A172 (cell line): Measurements from ENCODE around the gene PLEKHO2. TPM values are rescaled to one million over a fixed set of nuclear protein-coding genes. Genes with fewer than 3 reads are reported as not detected.
A peak's percentile ranks its signal among the peaks of the same experiment; 100 is the strongest.

Experiments used
- DNase-seq: peaks from one replicate; pipeline ENCODE4 v3.0.0-alpha.2; 2015; ENCODE audit warnings: low spot score
- total RNA-seq: library from RNA; depleted of rRNA; stranded (reverse); fragments of >200 nt; shearing (Covaris generic); gene quantifications from 2 replicates; pipeline ENCODE4 v1.2.3, GENCODE V29; 2014

Gene PLEKHO2
- total RNA-seq, 1 experiment from 2014 or later = 15.2 TPM

DNA sequence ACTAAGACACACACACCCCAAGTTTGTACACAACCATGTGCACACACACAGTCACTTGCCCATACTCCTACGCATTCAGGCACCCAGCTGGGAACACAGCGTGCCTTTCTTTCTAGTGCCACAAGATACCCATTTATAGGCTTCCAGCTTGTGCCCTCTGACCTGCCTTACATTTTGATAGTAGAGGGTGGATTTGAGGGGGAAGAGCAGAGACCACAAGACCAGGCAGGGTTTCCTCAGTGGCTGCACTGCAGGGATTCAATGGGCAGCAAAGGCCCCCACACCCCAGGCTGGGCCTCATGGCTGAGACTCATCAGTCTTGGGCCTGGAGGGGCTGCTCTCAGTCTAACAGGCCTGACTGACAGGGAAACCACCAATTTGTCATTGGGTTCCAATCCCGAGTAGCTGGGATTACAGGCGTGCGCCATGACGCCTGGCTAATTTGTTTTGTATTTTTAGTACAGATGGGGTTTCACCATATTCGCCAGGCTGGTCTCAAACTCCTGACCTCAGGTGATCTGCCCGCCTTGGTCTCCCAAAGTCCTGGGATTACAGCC, 51.2 kb downstream of the PLEKHO2 start:
- no peak for DNase-seq

DNA sequence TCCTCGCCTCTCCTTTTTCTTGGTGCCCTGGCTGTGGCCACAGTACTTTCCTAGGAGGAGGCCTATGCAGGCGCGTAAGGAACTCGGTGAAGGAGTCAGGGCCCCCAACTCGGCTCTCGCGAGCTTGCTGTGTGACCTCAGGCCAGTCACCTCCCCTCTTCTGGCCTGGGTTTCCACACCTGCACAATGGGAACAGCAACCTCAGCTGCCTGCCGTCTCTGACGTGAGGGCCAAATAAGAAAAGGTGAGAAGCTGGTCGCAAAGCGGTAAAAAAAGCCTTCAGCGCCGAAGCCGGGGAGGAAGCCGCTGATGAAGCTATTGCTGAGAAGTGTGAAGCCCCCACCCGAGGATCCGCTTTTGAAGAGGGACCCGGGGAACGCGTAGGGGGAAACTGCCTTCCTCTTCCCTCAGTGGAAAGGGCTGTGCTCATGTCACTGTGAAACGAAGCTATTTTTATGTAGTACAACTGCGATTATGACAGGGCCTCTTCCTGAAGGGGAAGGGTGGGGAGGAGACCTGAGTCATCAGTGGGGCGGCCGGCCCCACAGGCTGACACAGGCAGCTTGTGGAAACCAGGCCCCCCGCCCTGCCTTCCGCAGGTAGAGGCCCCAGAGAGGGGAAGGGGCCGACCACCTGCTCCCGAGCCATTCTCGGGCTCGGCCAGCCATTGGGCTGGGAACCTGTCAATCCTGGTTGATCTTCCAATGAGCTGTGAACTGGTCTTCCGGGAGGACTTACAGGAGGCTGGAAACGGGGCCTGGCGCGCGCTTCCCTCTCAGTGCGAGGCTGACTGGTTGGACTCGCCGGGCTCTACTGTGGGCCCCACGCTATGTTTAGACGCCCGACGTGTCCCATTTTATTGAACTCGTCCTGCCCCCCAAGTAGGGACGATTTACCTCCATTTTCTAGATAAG, 52.0 kb downstream of the PLEKHO2 start:
- peak; percentile 95 for DNase-seq

DNA sequence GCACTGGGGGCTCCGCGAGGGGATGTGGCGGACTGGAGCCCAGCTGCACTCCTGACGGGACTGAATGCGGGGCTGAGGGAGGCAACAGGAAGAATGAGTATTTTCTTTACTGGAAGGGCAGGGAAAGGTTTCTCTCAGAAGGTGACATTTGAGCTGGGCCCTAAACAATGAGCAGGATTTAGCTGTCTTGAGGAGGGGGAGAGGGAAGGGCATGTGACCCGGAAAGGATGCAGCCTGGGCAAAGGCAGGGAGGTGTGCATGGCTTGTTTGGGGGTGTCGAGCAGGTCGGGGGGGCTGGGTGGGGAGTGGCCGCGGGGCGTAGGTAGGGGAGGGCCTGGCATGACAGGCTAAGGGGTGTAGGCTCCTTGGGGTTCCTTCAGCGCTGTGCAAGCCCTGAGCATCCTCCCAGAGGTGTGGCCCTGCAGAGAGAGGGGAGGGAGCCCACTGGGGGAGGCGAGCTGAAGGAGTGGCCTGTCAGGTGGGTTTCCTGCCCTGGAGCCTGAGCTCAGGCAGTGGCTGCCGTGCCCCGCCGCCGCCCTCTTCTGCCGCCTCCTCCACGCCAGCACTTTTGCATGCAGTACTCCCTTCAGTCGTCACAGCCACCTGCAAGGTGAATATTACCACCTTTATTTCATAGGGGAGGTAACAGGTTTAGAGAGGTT, 52.8 kb downstream of the PLEKHO2 start:
- no peak for DNase-seq

DNA sequence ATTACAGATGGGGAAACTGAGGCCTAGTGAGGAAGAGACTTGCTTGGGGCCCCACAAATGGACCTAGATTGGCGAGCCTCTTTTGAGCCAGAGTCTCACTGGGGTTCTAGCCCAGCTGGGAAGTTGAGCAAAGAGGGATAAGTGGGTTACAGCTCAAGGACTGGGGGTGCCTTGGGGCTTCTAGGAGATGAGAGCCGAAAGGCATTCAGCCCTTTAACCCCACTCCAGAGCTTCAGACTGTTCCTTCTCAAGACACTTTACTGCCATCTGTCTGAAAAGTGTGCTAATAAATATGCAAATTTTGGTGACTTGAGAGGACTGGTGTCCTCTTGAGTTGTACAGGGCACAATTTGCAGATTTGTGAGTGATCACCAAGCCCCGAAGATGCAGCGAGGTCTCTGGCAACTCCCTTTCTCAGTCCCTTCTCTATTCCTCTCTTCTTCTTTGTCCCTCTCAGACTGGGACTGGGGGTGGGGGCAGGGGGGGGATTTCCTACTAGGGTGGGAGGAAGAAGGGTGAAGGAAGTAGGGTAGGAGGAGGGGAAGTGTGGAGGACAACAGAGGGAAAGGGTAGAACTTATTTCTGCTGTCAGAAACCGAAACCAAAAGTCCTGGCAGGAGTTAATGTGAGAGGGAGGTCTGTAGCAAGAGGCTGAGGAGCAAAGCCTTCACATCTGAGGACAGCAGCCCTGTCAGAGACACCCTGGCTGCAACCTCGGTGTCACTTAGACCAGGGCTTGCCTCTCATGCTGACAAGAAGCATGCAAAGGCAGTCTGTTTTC, 53.8 kb downstream of the PLEKHO2 start:
- DNase-seq = peak; percentile 55

DNA sequence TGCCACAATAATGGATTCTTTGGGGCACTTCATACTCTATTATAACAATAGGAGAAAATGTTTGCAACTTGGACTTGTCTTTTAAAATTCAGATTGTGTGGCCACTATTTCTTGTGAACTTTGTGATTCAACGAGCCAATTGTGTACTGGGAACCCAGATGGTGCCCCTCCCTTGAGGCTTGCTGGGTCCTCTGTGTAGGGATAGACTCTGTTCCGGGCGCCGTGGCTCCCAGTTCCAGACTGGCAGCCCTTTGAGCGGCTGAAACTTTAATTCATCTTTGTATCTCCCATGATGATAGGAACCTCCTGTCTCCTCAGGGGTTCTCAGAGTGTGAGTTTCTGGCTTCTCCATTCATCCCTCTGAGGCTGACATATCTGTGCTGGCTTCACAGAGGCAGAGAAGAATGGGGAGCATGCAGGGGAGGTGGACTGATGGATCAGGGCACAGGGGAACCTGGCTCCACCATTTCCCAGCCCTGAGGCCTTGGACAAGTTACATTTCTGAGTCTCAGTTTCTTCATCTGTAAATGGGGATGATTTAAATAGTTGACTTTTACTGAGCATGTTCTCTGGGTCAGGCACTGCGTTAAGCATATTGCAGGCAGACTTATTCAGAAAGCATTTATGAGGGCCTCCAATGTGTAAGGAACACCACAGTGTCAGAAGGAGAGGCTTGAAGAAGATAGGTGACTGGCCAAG, 54.8 kb downstream of the PLEKHO2 start:
- DNase-seq = no peak

DNA sequence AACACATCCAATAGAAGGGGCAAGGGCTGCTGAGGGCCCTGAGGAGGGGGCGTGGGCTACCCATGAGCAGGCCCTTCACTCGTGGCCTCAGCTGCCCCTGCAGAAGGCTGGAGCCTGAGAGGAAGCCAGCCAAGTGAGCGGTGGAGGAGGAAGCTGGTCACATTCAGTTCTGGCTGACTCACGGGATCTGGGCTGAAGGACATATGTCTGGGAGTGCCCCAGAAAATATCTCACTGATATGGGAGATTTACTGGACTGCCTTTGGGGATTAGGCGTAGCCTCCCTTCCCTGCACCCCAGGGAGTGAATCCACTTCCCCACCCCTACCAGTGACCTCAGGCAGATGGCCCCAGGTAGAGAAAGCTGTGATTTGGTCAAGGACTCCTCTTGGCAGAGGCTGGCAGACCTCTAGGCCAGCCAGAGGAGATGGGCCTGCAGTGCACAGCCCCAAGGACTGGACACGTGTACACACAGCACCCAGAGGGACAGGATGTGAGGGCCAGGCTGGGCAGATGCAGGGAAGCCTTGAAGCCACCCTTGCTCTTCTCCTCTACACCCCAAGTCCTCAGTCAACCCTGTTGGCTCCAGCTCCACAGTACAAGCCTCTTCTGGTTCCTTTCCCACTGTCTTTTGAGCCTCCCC, 55.8 kb downstream of the PLEKHO2 start:
- peak; percentile 86 for DNase-seq

DNA sequence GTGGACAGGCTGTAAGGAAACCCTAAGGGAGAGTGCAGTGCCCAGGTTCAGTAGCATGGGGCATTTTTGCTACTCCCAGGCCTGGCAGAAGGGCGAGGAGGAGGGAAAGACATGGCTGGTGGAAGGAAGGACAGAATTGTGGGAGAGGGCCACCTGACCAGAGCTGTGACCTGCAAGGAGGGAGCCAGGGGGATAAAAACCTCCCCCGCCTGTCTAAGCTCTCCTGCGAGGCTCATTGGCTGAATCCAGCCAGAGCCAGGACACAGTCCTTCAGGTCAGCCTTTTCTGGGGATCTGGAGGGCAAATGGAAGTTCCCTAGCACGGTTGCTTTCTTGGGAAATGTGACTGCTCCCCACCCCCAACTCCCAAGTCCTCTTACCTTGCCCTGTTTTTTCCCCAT, 56.7 kb downstream of the PLEKHO2 start:
- no peak for DNase-seq

DNA sequence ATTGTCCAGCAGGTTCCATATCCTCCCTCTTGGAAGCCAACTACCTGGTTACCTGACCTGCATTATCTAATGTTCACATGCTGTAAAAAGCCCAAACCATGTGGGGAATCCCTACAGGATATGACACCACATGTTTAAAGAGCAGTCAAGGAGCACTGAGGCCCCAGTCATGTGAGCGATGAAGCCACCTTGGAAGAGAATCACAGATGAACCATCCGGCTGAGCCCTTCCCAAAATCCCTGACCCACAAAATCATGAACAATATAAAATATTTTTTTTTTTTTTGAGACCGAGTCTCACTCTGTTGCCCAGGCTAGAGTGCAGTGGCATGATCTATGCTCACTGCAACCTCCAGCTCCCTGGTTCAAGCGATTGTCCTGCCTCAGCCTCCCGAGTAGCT, 59.4 kb downstream of the PLEKHO2 start:
- DNase-seq = no peak

DNA sequence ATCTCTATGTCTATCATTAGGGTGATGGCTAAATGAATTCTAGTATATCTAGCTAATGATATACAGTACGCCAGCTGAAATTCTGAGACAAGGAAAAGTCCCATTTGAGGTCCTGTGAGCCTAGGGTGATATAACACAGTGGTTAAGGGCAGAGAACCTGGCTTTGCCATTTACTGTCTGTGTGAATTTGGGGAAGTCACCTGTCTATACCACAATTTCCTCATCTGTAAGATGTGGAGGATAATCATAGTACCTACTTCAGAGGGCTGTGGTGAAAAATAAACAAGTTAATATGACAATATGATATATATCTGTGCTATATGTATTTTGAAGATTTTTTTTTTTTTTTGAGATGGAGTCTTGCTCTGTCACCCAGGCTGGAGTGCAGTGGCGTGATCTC, 60.2 kb downstream of the PLEKHO2 start:
- no peak for DNase-seq

DNA sequence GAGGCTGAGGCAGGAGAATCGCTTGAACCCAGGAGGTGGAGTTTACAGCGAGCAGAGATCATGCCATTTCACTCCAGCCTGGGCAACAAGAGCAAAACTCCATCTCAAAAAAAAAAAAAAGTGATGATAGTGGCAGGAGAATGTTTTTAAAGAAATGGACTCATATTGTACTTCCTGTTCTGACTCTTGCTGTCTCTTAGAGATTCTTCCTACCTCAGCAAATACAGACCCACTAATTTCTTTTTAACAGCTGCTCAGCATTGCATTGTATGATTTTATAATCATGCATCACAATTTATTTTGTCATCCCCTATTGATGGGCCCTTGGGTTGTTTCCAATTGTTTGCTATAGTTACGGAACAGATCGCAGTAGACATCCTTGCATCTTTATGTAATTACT, 61.1 kb downstream of the PLEKHO2 start:
- DNase-seq = no peak

DNA sequence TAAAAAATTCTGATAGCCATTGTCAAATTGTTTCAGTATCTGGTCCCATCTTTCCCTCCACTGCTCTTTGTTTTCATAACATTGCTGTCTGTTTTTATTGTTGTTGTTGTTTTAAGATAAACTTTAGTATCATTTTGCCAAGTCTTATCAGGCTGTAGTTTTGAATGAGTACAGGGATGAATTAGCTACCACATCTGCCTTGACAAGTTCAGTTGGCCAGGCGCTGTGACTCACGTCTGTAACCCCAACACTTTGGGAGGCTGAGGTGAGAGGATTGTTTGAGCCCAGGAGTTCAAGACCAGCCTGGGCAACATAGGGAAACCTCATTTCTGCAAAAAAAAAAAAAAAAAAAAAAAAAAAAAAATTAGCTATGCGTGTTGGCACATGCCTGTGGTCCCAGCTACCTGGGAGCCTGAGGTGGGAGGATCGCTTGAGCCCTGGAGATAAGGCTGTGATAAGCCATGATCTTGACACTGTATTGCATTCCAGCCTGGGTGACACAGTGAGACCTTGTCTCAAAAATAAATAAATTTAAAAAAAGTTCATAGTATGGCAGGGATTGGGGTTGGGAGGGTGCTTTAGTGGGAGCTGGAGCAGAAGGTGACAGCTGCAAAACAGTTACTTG, 61.7 kb downstream of the PLEKHO2 start:
- no peak for DNase-seq

DNA sequence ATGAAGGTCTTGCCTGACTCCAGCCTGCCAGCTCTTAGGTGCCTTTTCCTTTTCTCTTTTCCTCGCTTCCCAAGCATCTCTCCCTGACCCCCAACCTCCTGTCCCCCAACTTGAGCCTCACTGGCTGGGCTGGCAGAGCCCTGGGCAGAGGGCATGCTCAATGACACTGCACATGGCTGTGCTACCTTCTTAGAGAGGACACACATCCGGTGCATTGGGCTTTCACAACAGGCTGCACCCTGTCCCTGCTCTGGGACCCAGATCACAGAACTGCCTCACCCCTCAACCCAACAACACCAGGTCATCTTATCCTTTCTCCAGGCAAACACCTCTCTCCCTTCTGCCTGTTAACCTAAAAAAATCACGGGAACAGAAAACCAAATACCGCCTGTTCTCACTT, 62.5 kb downstream of the PLEKHO2 start:
- DNase-seq = no peak

DNA sequence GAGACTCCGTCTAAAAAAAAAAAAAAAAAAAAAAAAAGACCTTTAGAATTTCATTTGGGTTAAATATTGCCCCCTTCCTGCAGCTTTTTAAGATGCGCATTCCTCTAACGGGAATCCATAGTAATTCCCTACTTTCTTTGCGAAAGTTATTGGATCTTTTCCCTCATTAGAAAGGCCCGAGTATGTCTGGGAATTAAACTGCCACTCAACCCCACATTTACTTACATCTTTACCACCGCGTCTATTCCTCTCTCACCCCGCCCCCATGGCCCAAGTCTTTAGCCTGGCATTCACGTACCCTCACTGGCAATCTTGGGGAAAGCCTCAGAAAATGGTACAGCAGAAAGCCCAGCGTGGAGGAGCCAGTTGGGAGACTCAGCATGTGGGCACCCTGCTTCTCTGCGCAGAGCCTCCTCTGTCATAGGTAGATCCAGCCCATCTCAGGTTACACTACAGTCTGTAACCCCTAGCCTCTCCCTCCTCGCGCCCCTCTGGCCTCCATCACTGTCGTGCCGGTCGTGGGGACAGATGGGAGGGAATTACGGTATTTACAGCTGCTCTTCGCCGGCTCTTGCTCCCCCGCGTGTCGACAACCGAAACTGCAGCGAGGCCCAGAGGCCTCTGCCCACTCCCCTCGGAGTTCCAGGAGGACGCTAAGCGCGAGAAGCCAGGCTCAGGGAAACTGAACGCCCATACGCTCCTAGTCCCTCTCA, 63.6 kb downstream of the PLEKHO2 start:
- no peak for DNase-seq

DNA sequence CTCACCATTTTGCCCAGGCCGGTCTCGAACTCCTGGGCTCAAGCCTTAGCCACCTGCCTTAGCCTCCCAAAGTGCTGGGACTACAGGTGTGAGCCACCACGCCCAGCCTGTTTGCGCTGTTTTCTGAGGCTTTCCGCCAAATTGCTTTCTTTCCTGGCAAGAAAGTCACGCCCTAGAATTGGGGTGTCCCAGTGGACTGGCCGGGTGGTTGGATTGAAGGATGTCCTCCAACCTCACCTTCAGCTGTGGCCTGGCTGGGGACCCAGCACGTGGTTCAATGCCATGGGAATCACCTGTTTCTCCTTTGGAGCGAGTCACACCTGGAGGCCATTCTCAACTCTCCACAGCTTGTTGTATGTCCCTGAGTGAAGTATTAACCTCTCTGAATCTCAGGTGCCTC, 64.2 kb downstream of the PLEKHO2 start:
- DNase-seq = no peak

DNA sequence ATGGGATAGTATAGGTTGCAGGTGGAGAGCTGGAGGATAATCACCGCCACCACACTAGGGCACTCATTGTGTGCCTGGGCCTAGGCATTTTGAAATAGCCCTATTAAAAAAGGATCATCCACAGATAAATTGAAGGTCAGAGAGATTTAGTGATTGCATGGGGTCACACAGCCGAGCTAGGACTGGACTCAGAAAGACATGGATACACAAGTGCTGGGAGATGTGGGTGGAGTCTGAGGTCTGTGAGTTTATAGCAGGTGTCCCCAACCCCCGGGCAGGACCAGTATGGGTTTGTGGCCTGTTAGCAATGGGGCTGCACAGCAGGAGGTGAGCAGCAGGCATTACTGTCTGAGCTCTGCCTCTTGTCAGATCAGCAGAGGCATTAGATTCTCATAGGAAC, 64.7 kb downstream of the PLEKHO2 start:
- no peak for DNase-seq

DNA sequence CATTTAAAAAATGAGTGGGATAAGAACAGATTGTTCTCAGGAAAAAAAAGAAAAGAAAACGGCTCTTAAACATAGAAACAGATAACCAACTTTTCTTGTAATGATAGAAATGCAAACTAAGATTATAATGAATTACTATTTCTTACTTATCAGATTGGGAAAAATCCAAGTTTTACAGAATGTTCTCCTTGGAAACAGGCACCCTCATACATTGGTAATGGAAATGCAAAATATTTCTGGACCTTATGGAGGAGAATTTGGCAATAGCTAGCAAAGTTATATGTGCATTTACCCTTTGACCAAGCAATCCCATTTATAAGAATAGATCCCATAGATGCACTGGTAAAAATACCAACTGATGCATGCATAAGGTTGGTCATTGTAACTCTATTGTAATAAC, 66.3 kb downstream of the PLEKHO2 start:
- DNase-seq = no peak

DNA sequence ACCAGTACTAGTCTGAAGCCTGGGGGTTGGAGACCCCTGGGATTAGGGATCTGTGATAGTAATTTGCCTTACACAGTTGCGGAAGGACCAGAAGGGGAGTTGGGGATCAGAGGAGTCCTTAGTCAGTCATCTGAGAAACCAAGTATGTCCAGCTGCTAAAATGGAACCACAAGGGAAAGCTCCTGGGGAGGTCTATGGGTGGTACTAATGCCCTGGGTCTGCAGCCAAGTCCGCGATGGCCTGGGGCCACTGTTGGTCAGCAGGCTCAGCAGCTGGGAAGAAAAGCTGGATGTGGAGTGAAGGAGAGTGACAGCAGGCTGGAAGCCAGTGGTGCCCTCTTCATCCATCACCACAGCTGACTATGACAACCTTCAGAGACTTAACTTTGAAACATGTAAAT, 67.8 kb downstream of the PLEKHO2 start:
- no peak for DNase-seq

DNA sequence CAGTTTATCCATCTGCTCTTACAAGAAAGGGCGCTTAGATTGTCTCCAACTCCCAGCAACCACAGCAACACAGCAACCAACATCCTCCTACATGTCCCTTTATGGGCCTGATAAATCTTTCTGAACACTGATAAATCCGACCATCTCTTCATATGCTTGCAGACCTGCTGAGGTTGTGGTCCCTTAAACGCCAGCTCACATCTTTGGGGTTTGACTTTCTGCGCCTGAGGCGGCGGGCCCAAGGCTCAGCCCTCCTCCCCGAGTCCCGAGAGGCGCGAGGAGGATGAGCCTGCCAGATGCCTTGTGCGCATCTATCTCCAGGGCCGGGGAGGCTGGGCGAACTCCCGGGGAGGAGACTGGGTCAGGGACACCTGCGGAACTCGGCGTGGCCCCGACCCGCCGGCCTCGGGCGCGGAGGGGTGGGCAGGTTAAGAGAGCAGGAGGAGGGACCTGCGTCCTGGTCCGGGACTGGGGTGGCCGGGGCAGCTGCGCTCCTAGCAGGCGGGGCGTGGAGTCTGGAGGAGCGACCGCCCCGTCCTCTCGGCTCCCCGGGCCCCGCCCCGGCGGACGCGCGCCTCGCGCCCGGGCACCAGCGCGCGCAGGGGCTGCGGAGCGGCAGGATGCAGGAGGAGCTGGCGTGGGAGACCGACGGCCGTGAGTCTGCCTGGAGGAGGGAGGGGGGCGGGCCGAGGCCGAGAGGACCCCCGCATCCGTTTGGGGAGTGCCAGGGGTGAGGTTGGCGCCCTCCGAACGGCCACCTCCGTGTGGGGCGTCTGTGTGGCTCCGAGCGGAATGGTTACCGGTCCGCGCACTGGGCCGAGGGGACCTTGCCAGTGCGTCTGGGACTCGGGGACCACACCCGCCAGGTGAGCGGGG, 69.8 kb downstream of the PLEKHO2 start, which contains the start of gene ANKDD1A:
ANKDD1A (plus strand) TSS at position 592 of the 876 bp plus-strand sequence; CDS start at position 621, 29 bp downstream.
- peak; percentile 55 for DNase-seq
